ENCODE measurements around the gene SOBP. TPM values are rescaled to one million over a fixed set of nuclear protein-coding genes. Genes with fewer than 3 reads are reported as not detected.
"Not testable (repeated sequence)": the region's sequence is repeated elsewhere in the genome, so short reads cannot be mapped to it uniquely, and the experiment has no call there.

The SOBP gene
- polyA plus RNA-seq, 4 donors, result 10.4 to 17.6 (median 14.2) TPM

DNA sequence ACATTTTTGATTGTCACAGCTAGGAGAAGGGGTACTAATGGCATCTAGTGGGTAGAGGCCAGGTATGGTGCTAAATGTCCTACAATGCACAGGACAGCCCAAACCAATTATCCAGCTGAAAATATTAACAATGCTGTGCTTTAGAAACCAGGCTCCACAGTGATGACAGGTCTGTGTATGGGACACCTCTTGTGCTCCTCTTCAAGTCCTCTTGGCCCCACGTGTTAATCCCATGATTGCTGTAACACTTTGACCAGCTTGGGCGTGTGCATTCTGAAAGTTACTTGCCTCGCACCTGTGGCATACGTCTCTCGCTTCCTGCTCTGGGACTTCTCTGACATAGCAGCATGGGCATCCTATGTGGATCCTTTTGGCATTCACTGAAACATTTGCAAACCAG is 29.3 kb downstream of the SOBP start:
- not testable (repeated sequence) for DNase-seq (ENCODE audit: low read depth in 4 of 4, low spot score in 2 of 4)

DNA sequence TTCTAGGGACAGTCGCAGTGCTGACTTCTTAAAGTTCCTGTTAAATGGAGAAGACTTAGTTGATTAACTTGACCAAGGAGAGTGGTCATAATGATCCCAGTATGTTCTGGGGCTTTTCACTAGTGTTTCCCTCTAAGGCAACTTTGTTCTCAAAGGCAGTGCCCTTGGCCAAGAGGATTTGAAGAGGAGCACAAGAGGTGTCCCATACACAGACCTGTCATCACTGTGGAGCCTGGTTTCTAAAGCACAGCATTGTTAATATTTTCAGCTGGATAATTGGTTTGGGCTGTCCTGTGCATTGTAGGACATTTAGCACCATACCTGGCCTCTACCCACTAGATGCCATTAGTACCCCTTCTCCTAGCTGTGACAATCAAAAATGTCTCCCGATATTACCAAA is 30.8 kb downstream of the SOBP start:
- not testable (repeated sequence) for DNase-seq (ENCODE audit: low read depth in 4 of 4, low spot score in 2 of 4)

DNA sequence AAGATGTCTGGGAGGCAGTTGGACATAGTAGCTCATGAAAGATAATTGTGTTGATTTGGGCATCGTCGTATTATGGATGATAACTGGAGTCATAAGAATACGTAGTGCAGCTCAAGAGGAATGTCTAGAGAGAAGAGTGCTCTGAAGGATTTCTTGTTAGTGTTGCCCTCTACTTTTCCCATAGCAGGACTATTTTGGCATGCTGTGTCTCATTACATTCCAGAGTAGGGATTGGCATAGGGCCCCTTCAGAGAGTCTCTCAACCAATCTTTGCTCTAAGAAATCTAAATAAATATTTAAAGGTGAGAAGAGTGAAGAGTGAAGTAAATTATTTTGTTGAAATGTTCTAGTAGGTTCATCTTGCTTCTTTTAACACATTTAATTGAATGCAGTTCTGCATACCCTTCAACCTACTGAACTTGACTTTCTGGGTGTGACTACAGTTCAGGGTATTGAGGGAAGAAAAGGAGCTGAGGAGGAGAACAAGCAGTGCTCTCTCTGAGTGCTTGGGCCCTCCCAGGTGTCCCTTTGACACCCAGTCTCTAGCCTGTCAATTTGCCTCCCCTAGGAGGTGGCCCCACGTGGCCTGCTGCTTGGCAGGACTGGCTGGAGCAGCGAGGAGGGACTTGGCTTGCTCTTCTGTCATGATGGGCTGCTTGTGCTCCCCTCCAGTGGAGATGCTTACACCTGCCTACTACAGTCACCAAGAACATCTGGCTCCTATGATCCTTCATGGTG is 33.3 kb downstream of the SOBP start:
- DNase-seq (ENCODE audit: low read depth in 4 of 4, low spot score in 2 of 4), result no peak

DNA sequence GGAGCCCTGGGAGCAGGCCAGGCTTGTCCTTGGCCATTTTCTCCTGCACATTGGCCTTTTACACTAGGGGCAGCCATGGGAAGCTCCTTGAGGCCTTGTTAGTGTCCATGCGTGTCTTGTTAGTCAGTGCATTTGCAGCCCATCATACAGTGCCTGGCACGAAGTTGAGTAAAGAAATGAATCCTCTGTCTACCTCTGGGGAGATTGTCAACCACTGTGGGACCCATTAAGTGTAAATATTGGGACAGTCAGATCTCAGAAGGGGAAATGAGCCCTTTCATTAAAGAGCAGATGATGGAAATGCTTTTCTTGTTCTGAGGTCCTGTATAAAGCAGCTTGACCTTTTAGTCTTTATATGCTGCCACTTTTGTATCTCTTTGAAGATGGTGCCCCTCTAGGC is 33.9 kb downstream of the SOBP start:
- DNase-seq (ENCODE audit: low read depth in 4 of 4, low spot score in 2 of 4), result no peak

DNA sequence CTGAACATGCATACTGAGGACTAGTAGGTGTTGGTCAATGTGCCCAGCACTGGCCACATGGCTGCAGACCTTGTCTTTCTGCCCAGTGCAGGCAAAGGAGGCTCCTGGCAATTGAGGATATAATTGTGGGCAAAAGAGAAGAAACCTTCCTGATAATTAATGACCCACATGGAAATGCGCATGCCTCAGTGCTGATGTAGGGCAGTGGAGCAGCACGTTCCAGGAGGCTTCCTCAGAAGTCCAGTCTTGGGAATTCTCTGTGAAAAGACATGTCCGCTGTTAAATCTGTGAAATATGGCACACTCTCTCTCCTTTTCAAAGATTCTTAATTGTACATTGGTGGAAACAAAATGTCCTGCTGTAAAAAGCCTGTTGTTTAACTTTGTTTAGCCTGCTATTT is 34.7 kb downstream of the SOBP start:
- DNase-seq (ENCODE audit: low read depth in 4 of 4, low spot score in 2 of 4), result no peak

DNA sequence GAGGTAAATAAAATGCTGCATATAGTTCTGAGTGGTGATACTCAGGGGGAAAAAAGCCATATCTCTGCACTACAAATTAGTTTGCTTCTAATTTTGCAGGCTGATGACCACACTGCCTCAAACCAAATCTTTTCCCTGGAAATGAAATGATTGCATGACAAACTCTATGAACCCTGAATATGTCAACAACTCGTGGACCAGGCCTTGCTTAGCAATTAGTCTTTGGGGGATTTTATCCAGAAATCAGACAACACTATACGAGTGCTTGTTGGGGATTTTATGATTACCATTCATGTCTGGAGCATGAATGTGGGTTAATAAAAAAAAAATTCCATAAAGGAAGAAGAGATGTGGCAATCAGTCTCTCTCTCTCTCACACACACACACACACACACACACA is 42.0 kb downstream of the SOBP start:
- DNase-seq (ENCODE audit: low read depth in 4 of 4, low spot score in 2 of 4), result no peak

DNA sequence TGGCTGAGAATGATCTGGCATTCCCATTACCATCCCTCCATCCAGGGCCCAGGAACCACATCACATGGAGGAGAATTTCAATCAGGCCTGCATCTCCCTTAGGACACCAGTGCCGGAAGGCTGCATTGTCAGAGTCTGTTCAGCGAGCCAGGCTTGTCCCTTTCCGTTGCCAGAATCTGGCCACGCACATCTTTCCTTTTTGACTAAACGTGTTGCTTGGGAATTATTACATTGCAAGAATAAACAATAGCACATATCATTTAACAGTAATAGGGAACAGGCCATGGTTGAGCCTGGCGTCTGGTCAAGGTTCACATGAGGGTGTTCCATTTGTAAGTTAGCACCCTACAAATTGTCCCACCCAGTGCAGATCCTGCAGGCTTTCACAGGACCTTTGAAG is 42.8 kb downstream of the SOBP start:
- no peak for DNase-seq (ENCODE audit: low read depth in 4 of 4, low spot score in 2 of 4)

DNA sequence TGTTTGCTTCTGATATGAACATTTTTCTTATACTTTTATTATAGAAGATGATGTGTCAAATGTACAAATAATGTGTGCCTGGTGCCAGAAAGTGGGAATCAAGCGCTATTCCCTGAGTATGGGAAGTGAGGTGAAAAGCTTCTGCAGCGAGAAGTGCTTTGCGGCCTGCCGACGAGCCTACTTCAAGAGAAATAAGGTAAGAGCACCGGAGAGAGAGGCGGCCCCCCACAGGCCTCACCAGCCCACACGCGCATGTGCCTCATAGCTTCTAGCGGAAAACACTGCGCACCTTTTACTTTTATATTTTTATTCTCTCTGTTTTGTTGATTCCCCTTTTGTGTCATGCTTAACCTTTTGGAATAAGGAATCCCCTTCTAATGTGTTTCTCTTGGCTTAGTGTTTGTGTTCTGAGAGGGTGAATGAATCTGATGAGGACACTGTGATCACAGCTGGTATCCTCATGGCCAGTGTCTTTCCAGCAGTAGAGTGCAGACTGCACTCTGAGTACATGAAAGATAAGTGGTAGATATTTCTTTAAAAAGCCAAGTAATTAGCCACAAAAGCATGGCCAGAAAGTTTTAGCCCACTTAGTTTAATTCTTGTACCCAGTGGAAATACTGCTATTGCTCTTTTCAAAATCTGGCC is 43.6 kb downstream of the SOBP start:
- DNase-seq (ENCODE audit: low read depth in 4 of 4, low spot score in 2 of 4), result no peak

DNA sequence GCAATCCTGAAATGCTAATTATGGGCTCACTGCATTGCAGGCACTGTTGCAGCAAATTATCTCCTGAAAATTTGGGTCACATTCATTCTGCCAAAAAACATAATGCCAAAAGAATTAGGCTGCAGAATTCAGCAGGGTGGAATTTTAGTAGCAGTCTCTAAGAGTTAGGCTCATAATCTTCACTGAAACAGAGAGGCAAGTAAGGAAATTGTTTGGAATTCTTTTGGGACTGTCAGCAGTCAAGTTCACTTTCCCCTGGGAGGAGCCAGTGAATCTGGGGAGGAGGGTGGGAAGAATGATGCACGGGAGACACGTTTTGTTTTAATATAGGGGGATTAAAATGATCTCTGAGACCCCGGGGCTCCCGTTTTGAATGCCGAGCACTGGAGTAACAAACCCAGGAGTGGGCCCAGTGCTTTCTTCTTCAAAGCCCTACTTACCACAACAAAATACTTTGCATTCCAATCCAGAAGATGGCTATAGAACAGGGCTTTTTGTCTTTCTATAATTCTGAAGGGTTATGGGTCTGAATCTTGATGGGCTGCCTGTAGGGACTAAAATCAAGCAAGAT is 44.7 kb downstream of the SOBP start:
- no peak for DNase-seq (ENCODE audit: low read depth in 4 of 4, low spot score in 2 of 4)

DNA sequence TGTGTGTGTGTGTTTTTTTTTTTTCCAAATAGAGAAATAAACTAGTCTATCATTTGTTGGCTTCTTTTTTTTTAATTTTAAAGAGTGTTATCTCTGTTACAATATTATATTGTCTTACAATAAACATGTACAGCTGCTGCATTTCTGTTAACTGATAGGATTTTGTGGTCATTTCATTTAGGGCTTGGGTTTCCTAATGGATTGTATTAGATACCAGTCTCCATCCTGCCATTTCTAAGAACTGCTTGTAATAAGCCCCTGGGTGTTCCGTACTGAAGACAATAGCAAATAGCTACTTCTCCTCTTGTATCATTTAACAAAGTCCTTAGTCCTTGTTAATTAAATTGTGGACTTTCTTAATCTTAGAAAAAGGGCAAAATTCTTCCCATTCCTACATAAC is 45.7 kb downstream of the SOBP start:
- DNase-seq (ENCODE audit: low read depth in 4 of 4, low spot score in 2 of 4), result no peak

DNA sequence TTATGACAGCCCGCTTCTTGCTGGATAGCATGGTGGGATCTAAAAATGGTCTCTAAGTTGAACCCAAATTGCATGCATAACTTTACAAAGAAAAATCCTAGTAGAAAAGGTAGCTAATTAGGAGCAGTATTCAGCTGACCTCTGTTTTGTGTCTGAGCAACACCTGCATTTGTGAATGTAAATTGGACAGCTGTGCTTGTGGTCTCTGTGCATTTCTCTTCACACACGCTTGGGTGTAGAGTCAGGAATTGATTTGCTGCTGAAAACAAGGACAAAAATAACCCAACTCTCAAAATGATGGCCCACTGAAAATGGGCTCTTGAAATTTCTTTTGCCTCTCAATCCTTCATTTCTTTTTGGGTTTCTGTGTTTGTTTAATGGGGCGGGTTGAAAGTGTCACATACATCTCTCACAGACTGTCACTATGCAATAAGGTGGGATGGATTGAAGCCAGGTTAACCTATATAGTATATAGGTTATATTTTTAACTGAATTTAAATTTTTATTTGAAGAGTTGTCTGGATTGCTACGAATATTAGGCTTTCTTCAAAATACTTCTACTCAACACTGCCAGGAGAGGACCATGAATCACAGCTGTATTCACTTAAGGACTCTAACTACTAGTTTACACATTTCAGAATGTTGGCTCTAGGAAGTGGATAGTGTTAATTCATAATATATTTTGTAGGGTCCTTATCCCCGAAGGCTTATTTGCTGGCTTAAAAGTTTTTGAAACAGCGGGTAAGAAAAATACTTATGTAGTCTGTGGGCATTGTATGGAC is 46.5 kb downstream of the SOBP start:
- DNase-seq (ENCODE audit: low read depth in 4 of 4, low spot score in 2 of 4), result no peak

DNA sequence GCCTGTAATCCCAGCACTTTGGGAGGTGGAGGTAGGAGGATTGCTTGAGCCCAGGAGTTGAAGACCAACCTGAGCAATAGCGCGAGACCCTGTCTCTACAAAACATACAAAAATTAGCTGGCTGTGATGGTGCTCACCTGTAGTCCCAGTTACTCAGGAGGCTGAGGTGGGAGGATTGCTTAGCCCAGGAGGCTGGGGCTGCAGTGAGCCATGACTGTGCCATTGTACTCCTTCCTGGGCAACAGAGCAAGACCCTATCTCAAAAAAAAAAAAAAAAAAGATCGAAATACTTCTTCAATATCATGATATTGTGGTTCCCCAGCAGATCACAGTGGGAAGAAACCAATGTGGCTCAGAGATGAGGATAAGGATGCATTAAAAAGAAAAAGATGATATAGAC is 47.6 kb downstream of the SOBP start:
- no peak for DNase-seq (ENCODE audit: low read depth in 4 of 4, low spot score in 2 of 4)

DNA sequence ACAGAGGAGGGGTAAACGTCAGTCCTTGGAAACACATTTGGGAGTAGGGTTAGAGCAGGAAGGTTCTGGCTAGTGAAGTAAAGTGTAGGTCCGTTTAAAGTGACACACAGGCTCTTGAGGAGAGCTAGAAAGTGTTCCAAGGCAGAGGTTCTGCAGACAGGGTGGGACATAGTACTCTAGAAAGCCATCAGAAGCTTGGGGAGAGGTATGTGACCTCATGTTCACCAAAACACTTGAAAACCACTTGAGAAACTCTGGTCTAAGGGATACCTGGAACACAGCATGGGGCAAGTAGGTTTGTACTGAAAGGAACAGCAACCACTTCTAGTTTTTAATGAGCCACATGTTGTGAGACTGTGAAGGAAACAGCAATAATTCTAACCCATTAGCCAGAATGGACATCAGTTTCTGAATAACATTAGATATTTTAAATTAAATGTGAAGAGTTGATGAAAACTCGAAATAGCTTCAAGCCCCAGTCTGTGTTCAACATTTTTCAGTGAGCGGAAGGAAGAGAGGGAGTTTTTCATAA is 49.0 kb downstream of the SOBP start:
- no peak for DNase-seq (ENCODE audit: low read depth in 4 of 4, low spot score in 2 of 4)

DNA sequence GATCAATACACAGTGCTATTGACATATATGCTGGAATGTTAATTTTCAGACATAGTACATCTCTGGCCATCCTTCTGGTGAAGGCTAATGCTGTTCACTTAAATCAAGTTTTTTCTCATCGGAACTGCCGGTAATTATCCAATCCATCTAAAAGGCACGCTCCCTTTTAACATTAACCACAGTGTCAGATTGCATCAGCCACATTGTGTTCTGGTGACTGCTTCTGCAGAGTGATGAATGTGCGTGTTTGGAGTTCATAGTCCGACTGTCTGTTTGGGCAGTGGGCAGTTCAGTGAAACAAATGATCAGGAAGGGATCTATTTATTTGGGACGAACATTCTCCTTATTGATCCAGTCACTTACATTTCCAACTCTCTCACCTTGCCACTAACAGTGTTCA is 49.5 kb downstream of the SOBP start:
- DNase-seq (ENCODE audit: low read depth in 4 of 4, low spot score in 2 of 4), result no peak

DNA sequence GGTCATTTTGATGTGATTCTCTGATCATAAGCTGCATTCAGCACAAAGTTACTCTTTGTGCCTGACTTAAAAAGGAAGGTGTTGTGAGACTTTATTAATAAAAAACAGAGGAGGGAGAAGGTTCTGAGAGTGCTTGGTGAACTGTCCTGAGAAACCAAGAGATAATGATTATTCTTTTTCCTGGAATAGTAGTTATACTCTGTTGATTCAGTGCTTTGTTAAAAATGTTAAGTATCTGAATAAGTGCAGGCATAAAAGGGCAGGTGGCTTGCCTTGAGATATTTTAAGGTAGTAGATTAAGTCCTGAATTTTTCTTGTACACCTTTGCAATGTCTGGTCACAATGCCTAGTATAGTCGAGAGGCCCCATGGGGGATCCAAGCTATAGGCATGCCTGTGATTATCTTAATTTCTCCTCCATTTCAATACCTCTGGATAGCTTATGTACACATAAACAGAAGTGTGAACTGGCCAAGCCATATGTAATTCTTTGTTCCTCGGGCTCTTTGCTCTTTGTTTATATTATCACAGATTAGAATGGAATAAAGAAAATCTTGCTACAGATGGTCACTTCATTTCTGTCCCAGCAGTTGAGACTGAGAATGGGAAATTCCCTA is 50.0 kb downstream of the SOBP start:
- DNase-seq (ENCODE audit: low read depth in 4 of 4, low spot score in 2 of 4), result no peak

DNA sequence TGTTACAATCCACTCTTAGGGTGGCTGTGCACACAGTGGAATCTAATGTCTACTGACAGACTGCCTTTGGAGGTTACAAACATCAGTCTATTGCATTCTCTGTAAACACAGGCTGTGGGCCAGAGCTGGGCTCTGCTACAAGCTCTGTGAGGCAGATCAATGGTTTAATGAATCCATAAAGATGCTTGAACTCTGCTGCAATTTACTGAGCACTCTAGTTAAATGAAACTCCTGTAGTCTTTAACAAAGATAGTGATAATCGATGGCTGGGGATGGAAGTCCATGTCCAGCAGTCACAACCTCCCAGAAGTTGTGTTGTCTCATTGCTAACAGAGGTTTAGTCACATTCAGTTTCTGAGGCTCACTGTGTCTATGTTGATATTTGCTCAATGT is 50.5 kb downstream of the SOBP start:
- no peak for DNase-seq (ENCODE audit: low read depth in 4 of 4, low spot score in 2 of 4)

DNA sequence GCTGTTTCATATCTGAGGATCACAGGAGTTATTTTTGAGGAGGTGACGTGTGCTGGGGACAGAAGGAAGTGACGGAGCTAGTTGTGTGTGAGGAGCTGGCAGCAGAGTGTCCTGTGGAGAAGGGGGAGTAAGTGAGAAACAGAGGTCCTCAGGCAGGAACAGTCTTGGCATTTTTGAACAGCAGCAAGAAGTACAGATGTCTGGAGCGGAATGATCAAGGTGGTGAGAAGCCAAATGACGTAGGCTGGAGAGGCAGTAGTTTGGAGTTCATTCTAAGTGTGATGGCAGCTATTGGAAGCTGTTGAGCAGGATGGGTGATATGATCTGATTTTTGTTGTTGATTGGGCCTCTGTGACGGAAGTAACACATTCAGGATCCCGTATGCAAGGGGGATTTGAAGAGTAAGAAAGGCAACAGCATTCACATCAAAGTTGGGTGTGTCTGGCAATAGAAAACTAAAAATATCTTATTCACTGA is 52.3 kb downstream of the SOBP start:
- no peak for DNase-seq (ENCODE audit: low read depth in 4 of 4, low spot score in 2 of 4)

DNA sequence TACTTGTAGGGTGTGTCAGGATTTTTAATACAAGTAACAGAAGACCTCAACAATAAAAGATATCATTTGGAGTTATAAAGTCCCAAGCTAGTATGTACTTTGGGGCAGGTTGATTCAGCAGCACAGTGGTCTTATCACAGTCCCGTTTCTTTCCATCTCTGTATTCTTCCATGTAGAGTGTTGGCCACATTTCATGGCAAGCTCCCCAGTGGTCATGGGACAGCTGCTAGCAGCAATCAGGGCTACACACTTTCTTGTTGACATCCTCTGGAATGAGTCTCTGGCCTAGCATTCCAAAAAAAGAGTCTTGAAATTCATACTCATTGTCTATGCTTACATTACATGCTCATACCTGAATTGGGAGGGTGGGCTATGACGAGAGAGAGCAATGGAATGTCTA is 53.2 kb downstream of the SOBP start:
- DNase-seq (ENCODE audit: low read depth in 4 of 4, low spot score in 2 of 4), result no peak

DNA sequence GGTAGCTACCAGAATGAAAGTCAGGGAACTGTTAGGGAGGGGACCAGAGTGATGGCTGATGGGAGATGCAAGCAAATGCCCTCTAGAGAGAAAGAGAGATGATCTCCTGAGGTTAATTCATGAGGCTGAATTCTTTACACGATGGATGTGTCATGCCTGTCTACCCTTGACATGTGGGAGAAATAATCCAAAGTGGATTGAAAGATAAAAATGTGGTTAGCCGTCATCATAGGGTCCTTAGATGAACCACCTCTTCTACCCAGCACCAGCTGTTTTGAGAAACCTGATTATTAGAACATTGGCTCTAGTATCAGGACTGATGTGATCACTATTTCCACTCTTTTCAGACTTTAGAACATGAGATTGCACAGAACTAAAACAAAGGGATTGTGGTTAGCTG is 53.6 kb downstream of the SOBP start:
- DNase-seq (ENCODE audit: low read depth in 4 of 4, low spot score in 2 of 4), result no peak

DNA sequence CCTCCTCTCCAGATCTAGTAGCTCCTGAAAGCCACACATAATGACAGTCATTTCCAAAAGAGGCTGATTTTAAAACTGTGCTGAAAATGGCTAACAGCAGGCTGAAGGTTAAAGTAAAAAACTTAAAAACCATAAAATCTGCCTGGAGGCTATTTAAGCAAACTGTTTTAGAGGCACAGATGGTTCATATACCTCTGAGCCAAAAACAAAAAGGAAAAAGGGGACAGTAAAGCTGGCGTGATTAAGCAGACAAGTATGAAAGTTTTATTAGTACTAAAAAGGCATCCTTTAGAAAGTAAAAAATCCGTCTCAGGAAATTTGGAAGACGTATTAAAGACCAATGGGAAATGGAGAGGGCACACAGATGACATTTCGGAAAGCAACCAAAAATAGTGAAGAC is 55.8 kb downstream of the SOBP start:
- no peak for DNase-seq (ENCODE audit: low read depth in 4 of 4, low spot score in 2 of 4)

All from left renal cortex interstitium (tissue), 4 donors.